GM18907 (cell line): Measurements from ENCODE around the gene DNAI2.

Experiments
- ATAC-seq: cut with Tn5 transposase; IDR thresholded peaks from one replicate; pipeline ENCODE4 v1.9.1; 2021; ENCODE audit warnings: mild to moderate bottlenecking, moderate library complexity; ENCODE audit not compliant: unreplicated experiment

DNAI2 gene

GRCh38 chr17:74357466-74357809, 83.4 kb downstream of the DNAI2 start:
- ATAC-seq = no peak

- ATAC-seq = no peak
These were observed 84.7 kb downstream of the DNAI2 start for GRCh38 chr17:74358697-74359096.

GRCh38 chr17:74359916-74360315, 85.9 kb downstream of the DNAI2 start:
- ATAC-seq = no peak

- no peak for ATAC-seq
These were observed 86.8 kb downstream of the DNAI2 start for GRCh38 chr17:74360899-74361229.

- ATAC-seq = no peak
These were observed 87.4 kb downstream of the DNAI2 start, which contains the start of gene BTBD17 for GRCh38 chr17:74361230-74362068. TSS of gene BTBD17 (minus strand) at chr17:74361868. CDS start at chr17:74361819, 49 bp downstream.

GRCh38 chr17:74362069-74362405, 88.0 kb downstream of the DNAI2 start:
- ATAC-seq = no peak

GRCh38 chr17:74362810-74363498, 88.9 kb downstream of the DNAI2 start:
- no peak for ATAC-seq
